ENCODE data around the gene NBPF3. TPM values are rescaled to one million over a fixed set of nuclear protein-coding genes. Genes with fewer than 3 reads are reported as not detected.

The NBPF3 gene
- total and polyA plus RNA-seq, 2 donors (not counting 3 experiments of a cell fraction or from before 2014, with no cell fraction given): 3.3 to 6.5 TPM

GRCh38 chr1:21511579-21512522 lies 71.9 kb downstream of the NBPF3 start:
- ChIA-PET POLR2A (no interaction called here), CTCF (interaction anchor here (0.5 to 1.8 kb wide), 13 partner anchors 12 to 690 kb away, joined by 3 to 6 read pairs (median 3); no protein-coding TSS in a partner anchor)
- H3K9me3 ChIP-seq (replicated peaks; ENCODE audit: control insufficient read depth, insufficient read depth, low read length): no peaks in the 10 kb centered on the region
- no peak overlapping the region for H3K4me2 ChIP-seq (ENCODE audit: insufficient read depth, low read length)
- BruUV-seq (replicated peaks): no TSS peak
- peaks cover 3% of the 10 kb centered on the region for H3K4me1 ChIP-seq (ENCODE audit: control insufficient read depth, extremely low read depth, insufficient read depth, low read length)
- no peaks in the 10 kb centered on the region for H3K36me3 ChIP-seq (ENCODE audit: control insufficient read depth in 2 of 2, extremely low read depth in 1 of 2, insufficient read depth in 2 of 2, low read length in 2 of 2)
- dilution Hi-C loops (cut with MboI; ENCODE audit: extremely low pct_ligation_motif_present, low sequenced_read_pairs) (no loop called here), intact Hi-C loops (cut with micrococcal nuclease) (loop anchor here (2.0 kb wide), 1 partner anchor 147 kb away; no protein-coding TSS in a partner anchor)
- no peak overlapping the region for H2AFZ ChIP-seq (ENCODE audit: low read depth, low read length)
- FAIRE-seq (no peak), DNase-seq (ENCODE audit: low read depth, low spot score) (no peak)
- TF ChIP-seq MYC (IDR thresholded peaks at IDR 0.05; ENCODE audit: low read depth, low read length) (no peak), EZH2 (IDR thresholded peaks at IDR 0.05; ENCODE audit: borderline replicate concordance, low read depth, low read length, severe bottlenecking) (peak; percentile 47)
- no peaks in the 10 kb centered on the region for H3K79me2 ChIP-seq (ENCODE audit: control insufficient read depth, insufficient read depth, low read length)
- H4K20me1 ChIP-seq (replicated peaks; ENCODE audit: control insufficient read depth, extremely low read depth, insufficient read depth, low read length): no peaks in the 10 kb centered on the region
- no peaks in the 10 kb centered on the region for H3K9me1 ChIP-seq (replicated peaks; ENCODE audit: control insufficient read depth, extremely low read depth, insufficient read depth, low read length)
- no peak overlapping the region for H3K27ac ChIP-seq (ENCODE audit: insufficient read depth, low read depth, low read length)
- H3K27me3 ChIP-seq (ENCODE audit: control insufficient read depth in 2 of 2, insufficient read depth in 2 of 2, low read length in 2 of 2): peaks cover 50 to 55% of the 10 kb centered on the region in 2 experiments
- no peak overlapping the region for H3K4me3 ChIP-seq (replicated peaks in 1 of 3; ENCODE audit: insufficient read depth in 1 of 3, low read depth in 1 of 3, low read length in 3 of 3)
- no peak overlapping the region for H3K9ac ChIP-seq (replicated peaks; ENCODE audit: extremely low read depth, insufficient read depth, low read length)

GRCh38 chr1:21514245-21514644 lies 74.3 kb downstream of the NBPF3 start:
- intact Hi-C loops (cut with micrococcal nuclease) (no loop called here), dilution Hi-C loops (cut with MboI; ENCODE audit: extremely low pct_ligation_motif_present, low sequenced_read_pairs) (no loop called here)
- ChIA-PET POLR2A (no interaction called here), CTCF (no interaction called here)
- no peak overlapping the region for H3K27ac ChIP-seq (ENCODE audit: insufficient read depth, low read depth, low read length)
- H2AFZ ChIP-seq (ENCODE audit: low read depth, low read length): no peak overlapping the region
- no peaks in the 10 kb centered on the region for H3K4me1 ChIP-seq (ENCODE audit: control insufficient read depth, extremely low read depth, insufficient read depth, low read length)
- H3K4me2 ChIP-seq (ENCODE audit: insufficient read depth, low read length): no peak overlapping the region
- DNase-seq (ENCODE audit: low read depth, low spot score): no peak
- TF ChIP-seq POLR2A (IDR thresholded peaks at IDR 0.05; ENCODE audit: low read depth, low read length): no peak
- TF ChIP-seq MYC (IDR thresholded peaks at IDR 0.05; ENCODE audit: low read depth, low read length): no peak
- no peak for TF ChIP-seq POLR2AphosphoS5 (IDR thresholded peaks at IDR 0.05; ENCODE audit: insufficient read depth, low read depth, low read length)
- no peak for TF ChIP-seq EZH2 (IDR thresholded peaks at IDR 0.05; ENCODE audit: borderline replicate concordance, low read depth, low read length, severe bottlenecking)
- TF ChIP-seq, protein P1, sequence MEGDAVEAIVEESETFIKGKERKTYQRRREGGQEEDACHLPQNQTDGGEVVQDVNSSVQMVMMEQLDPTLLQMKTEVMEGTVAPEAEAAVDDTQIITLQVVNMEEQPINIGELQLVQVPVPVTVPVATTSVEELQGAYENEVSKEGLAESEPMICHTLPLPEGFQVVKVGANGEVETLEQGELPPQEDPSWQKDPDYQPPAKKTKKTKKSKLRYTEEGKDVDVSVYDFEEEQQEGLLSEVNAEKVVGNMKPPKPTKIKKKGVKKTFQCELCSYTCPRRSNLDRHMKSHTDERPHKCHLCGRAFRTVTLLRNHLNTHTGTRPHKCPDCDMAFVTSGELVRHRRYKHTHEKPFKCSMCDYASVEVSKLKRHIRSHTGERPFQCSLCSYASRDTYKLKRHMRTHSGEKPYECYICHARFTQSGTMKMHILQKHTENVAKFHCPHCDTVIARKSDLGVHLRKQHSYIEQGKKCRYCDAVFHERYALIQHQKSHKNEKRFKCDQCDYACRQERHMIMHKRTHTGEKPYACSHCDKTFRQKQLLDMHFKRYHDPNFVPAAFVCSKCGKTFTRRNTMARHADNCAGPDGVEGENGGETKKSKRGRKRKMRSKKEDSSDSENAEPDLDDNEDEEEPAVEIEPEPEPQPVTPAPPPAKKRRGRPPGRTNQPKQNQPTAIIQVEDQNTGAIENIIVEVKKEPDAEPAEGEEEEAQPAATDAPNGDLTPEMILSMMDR (IDR thresholded peaks at IDR 0.05; ENCODE audit: extremely low read depth in 1 of 2, insufficient read depth in 1 of 2, low read depth in 1 of 2, low read length in 2 of 2): no peak
- no TSS peak for BruUV-seq (replicated peaks)
- no peak overlapping the region for H3K4me3 ChIP-seq (replicated peaks in 1 of 3; ENCODE audit: insufficient read depth in 1 of 3, low read depth in 1 of 3, low read length in 3 of 3)
- no peaks in the 10 kb centered on the region for H4K20me1 ChIP-seq (replicated peaks; ENCODE audit: control insufficient read depth, extremely low read depth, insufficient read depth, low read length)
- no peak for FAIRE-seq
- H3K9me1 ChIP-seq (replicated peaks; ENCODE audit: control insufficient read depth, extremely low read depth, insufficient read depth, low read length): no peaks in the 10 kb centered on the region
- no peak overlapping the region for H3K9ac ChIP-seq (replicated peaks; ENCODE audit: extremely low read depth, insufficient read depth, low read length)
- no peaks in the 10 kb centered on the region for H3K36me3 ChIP-seq (ENCODE audit: control insufficient read depth in 2 of 2, extremely low read depth in 1 of 2, insufficient read depth in 2 of 2, low read length in 2 of 2)
- no peaks in the 10 kb centered on the region for H3K79me2 ChIP-seq (ENCODE audit: control insufficient read depth, insufficient read depth, low read length)
- peaks cover 35 to 39% of the 10 kb centered on the region in 2 experiments for H3K27me3 ChIP-seq (ENCODE audit: control insufficient read depth in 2 of 2, insufficient read depth in 2 of 2, low read length in 2 of 2)
- H3K9me3 ChIP-seq (replicated peaks; ENCODE audit: control insufficient read depth, insufficient read depth, low read length): no peaks in the 10 kb centered on the region
